Renal cortical epithelial cell (primary cell): Measurements from ENCODE around the gene KRTCAP2. TPM values are rescaled to one million over a fixed set of nuclear protein-coding genes. Genes with fewer than 3 reads are reported as not detected.
"Not testable (repeated sequence)": the region's sequence is repeated elsewhere in the genome, so short reads cannot be mapped to it uniquely, and the experiment has no call there.

Experiments used
- DNase-seq: peaks from one replicate; pipeline ENCODE4 v3.0.0-alpha.2; 2011; ENCODE audit warnings: low read depth
- total RNA-seq: library from RNA; depleted of rRNA; stranded (reverse); fragments of >200 nt; gene quantifications from 2 replicates; pipeline ENCODE4 v1.2.3, GENCODE V29; 2014

KRTCAP2 gene
- total RNA-seq: 65.4 and 102 TPM in 2 replicates

DNA sequence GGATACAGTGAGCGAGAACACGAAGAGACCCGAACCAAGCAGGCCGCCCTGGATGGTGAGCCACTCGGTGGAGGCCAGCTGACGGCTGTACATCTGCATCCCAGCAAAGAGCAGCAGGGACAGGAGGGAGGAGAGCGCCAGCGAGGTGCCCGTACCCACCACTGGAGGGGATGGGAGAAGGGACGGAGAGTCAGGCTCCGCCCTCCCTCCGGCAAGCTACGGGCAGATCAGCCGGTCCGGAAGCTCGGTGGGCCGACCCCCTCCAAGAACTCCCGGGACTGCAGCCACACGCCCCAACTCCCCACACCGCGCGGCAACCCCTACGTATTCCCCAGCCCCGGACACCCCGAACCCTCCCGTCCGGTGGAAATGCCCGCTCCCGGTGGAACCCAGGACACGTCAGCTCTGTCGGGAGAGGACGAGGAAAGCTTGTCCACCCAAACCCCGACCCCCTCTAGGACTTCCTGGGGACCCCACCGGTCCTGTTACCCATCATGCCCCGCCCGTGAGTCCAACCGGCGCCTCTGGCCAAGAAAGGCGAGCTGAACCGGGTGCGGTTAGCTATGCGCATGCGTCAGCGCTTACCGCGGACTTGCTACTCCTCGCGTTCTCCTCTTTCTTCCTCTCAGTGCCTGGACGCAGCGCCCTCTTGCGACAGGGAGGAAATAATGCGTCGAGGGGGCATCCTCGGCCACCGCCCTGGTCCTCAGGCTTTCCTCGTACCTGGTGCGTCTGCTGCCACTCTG is at the start of gene KRTCAP2:
KRTCAP2 (minus strand) TSS at position 573 of the 746 bp plus-strand sequence; CDS start at position 493, 80 bp downstream.
- peak; percentile 90 for DNase-seq

GRCh38 chr1:155220211-155220965 is 47.3 kb upstream of the KRTCAP2 start:
- not testable (repeated sequence) for DNase-seq

DNA sequence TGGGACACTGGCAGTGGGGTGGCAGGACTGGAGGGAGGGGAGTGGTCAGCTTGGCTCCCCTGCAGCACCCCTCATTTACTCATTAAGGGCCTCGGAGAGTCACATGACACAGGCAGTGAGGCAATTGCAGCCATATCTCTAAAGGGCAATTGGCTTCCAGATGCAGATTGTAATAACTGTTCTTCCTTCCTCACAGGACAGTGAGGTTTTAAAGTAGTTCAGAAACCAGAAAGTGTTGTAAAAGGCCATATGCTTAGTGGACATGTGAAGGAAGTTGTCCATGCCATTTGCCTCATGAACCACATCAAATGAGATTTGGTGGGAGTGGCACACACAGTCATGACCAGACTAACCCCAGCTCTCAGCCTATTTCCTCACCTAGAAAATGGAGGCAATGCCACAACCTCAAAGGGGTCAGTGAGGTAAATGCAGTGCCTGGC is 46.5 kb upstream of the KRTCAP2 start:
- peak; percentile 16 for DNase-seq

DNA sequence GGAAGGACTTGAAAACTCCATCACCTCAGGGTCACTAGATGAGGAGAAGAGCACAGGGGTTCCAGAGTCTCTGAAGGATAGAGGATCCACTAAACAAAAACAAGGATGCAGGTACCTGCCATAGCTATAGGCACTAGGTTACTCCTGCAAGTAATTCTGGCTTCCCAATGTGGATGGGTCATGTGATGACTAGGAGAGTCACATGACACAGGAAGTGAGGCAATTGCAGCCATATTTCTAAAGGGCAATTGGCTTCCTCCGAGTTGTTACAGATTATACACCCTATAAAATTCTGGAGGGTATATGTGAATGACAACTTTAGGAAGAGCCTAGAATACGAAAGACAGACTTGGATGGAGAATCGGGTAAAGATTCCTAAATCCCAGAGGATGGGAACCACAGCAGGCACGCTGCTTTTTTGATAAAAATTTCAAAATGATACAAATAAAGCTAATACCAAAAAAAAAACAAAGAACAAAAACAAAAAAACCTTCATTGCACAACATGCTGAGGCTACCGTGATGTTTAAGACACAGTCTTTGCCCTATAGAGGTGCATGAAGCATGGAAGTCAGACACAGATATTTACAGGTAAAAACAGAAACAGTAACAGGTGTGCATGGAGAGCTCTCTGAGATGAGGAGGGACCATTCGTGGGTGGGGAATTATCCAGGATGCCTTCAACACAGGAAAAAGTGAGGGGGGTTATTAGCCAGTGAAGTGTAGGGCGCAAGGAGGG is 45.9 kb upstream of the KRTCAP2 start:
- DNase-seq: peak; percentile 46

GRCh38 chr1:155214702-155215101 is 41.6 kb upstream of the KRTCAP2 start:
- DNase-seq: not testable (repeated sequence)

GRCh38 chr1:155212051-155212440 is 38.9 kb upstream of the KRTCAP2 start:
- not testable (repeated sequence) for DNase-seq

DNA sequence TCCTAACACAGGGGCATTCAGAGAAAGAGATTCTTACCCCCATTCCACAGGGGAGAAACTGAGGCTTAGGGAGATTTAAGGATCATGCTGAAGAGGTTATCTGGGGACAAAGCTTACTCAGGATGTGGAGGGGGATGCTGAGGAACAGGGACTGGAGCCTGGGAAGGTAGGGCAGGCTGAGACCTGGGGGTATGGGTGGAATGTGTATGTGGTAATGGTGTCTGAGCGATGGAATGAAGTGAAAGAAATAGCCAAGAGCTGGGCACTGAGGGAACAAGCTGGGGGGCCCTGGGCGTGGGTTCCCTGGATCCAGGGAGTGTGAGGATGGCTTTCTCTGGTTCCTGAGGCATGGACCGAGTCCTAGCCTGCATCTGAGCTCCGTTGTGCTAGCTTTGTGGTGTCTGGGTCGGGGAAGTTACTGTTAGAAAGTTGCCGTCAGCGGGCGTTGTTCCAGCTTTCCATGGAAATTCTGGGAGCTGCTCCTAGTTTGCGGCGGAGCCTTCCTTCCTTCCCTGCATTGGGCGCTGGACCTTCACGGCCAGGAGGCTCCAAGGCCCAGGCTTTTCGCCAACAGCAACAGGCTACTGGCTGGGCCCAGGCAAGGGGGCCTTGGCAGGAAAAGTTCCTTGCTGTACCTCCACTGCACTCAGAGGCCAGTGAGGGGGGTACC is 38.4 kb upstream of the KRTCAP2 start:
- not testable (repeated sequence) for DNase-seq

GRCh38 chr1:155210314-155211104 is 37.4 kb upstream of the KRTCAP2 start:
- no peak for DNase-seq

DNA sequence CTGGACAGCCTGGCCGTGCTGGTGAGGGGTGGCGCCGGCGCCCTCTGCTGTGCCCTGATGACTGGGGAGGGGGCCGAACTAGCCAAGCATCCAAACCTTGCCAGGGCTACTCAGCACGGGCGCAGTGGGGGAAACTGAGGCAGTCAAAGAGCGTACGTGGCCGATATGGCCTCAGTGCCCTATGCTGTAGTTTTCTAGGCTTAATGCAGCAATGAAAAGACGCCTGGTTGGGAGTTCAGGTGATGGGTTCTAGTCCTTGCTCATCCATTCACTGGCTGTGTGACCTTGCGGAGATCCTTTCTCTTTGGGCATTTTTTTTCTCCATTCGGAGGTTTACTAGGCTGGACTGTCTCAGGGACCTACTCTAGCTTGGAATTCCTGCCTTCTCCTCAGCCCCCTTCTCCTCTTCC is 36.2 kb upstream of the KRTCAP2 start:
- no peak for DNase-seq

GRCh38 chr1:155208541-155209311 is 35.6 kb upstream of the KRTCAP2 start, which contains the start of gene MTX1:
TSS of gene MTX1 (plus strand) at chr1:155208695. CDS start at chr1:155208805, 110 bp downstream.
- peak; percentile 59 for DNase-seq

DNA sequence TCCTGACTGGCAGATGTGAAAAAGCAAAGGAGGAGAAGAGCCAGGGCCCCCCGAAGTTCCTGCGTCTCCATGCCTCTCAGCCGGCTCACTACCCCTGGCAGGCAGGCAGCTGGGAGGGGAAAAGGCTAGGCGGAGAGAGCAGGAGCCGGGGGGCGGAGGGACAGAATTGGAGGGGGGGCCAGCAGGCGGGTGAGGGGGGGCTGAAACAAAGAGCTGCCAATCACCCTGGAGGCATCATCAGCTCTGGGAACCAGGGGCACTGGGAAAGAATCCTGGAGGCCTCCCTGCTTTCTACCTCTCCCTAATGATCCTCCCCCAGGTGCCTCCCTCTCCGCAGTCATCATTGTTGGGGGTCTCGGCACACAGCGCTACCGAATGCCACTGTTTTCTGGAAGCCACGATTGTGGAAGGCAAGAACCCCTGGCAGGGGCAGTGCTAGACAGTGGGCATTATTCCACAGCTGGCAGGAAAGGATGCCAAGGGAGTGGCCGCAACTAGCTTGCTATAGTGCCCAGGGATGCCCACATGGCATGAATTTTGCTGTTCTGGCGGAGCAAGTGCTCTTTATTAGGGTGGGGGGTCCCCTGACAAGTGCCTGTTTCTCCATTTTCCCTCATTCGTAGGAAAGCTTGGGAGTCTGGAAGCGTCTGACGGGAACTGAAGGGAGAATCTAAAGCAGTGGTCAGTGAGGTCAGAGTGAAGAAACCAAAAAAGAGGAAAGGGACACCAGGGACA is 34.9 kb upstream of the KRTCAP2 start, which contains the start of gene THBS3:
THBS3 (minus strand) TSS at position 92 of the 735 bp plus-strand sequence; CDS start at position 71, 21 bp downstream.
- DNase-seq: no peak

- DNase-seq: peak; percentile 74
Observed at GRCh38 chr1:155206891-155207805, 34.0 kb upstream of the KRTCAP2 start.

- DNase-seq: no peak
Observed at GRCh38 chr1:155205969-155206593, 33.0 kb upstream of the KRTCAP2 start.

DNA sequence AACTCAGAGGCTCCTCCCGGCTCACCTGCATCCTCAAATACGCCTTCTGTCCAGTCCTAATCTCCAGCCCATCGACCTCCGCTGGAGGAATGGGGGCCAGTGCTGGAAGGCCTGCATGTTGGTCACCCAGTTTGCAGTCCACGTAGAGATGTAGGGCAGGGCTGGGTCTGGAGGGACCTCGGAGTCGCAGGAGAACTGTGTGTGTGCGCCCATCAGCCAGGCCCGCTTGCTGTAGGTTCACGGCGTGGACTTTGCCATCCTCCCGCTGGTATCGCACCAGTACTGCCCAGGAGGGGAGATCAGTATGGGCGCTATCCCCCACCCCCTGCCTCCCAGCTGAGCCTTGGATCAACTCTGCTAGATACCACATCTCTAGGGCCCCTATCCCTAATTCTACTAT is 31.9 kb upstream of the KRTCAP2 start:
- no peak for DNase-seq

GRCh38 chr1:155202731-155203515 is 29.8 kb upstream of the KRTCAP2 start:
- DNase-seq: no peak

GRCh38 chr1:155202198-155202597 is 29.1 kb upstream of the KRTCAP2 start:
- DNase-seq: no peak

GRCh38 chr1:155200920-155201319 is 27.8 kb upstream of the KRTCAP2 start:
- DNase-seq: no peak
